ENCODE results near the gene PLEKHG4B. TPM values are rescaled to one million over a fixed set of nuclear protein-coding genes. Genes with fewer than 3 reads are reported as not detected.

Gene PLEKHG4B
- total RNA-seq, 1 experiment from 2014 or later, result 0.02 TPM

- H4K20me1 ChIP-seq (ENCODE audit: insufficient read depth), result no peaks in the 10 kb centered on the region
- no peak overlapping the region for H3K9ac ChIP-seq (ENCODE audit: low read length)
- TF ChIP-seq CTCF (IDR thresholded peaks at IDR 0.05 in 2 of 3, conservative IDR thresholded peaks at IDR 0.05 in 1 of 3; ENCODE audit: borderline replicate concordance in 1 of 3, insufficient read depth in 1 of 3, low read depth in 2 of 3, low read length in 2 of 3), result no peak
- TF ChIP-seq RAD21 (IDR thresholded peaks at IDR 0.05; ENCODE audit: low read depth), result no peak
- TF ChIP-seq SIN3A (IDR thresholded peaks at IDR 0.05; ENCODE audit: low read depth), result no peak
- TF ChIP-seq ELF1 (IDR thresholded peaks at IDR 0.05; ENCODE audit: borderline replicate concordance, low read depth), result no peak
- no peak for TF ChIP-seq REST (IDR thresholded peaks at IDR 0.05; ENCODE audit: low read depth)
- TF ChIP-seq SP1 (IDR thresholded peaks at IDR 0.05; ENCODE audit: low read depth), result no peak
- ATAC-seq, result no peak
- H3K36me3 ChIP-seq (ENCODE audit: control insufficient read depth in 1 of 2, insufficient read depth in 2 of 2, low read length in 2 of 2), result no peaks in the 10 kb centered on the region
- no peak overlapping the region for H3K4me2 ChIP-seq (ENCODE audit: low read length)
- ChIA-PET POLR2A (no interaction called here), RAD21 (ENCODE audit: low non-redundant PET in 1 of 2, low total read pairs in 2 of 2, uncharacterized antibody in 2 of 2, unreplicated experiment in 2 of 2) (no interaction called here), CTCF (no interaction called here)
- no peak overlapping the region for H2AFZ ChIP-seq (ENCODE audit: low read depth, low read length, poor library complexity, severe bottlenecking)
- H3K27me3 ChIP-seq (ENCODE audit: insufficient read depth, low read length), result no peaks in the 10 kb centered on the region
- H3K4me1 ChIP-seq (ENCODE audit: control insufficient read depth in 1 of 2, insufficient read depth in 2 of 2, low read length in 2 of 2), result no peaks in the 10 kb centered on the region
- intact Hi-C loops (cut with micrococcal nuclease), result no loop called here
- H3K9me2 ChIP-seq (ENCODE audit: insufficient read depth), result no peaks in the 10 kb centered on the region
- no peaks in the 10 kb centered on the region for H3K9me3 ChIP-seq (ENCODE audit: control insufficient read depth in 1 of 2, insufficient read depth in 1 of 2, low read depth in 1 of 2, low read length in 2 of 2)
- no peaks in the 10 kb centered on the region for H3K79me2 ChIP-seq (ENCODE audit: insufficient read depth, low read length)
- no peak overlapping the region for H3K4me3 ChIP-seq (replicated peaks in 1 of 2; ENCODE audit: low read depth in 1 of 2, low read length in 2 of 2)
- no peak for DNase-seq (ENCODE audit: low read depth, low spot score)
- no TSS peak for BruUV-seq (replicated peaks)
- H3K27ac ChIP-seq (ENCODE audit: low read depth, low read length), result no peak overlapping the region
These were observed 48.5 kb downstream of the PLEKHG4B start for GRCh38 chr5:140443-140829.

Measured in HCT116 (cell line).